Thyroid gland (tissue), 4 donors: ENCODE data around the gene RARA.

ENCODE experiments used
- CTCF ChIP-seq, 6 experiments: fragments of 200-600 bp in 3 of 6; fragments of 450-650 bp in 3 of 6; sonication (generic) in 3 of 6; IDR thresholded peaks; one replicate each; pipeline ENCODE4 v1.5.1; 2016 to 2019; ENCODE audit warnings: antibody characterized with exemption in 6 of 6, mild to moderate bottlenecking in 2 of 6, inconsistent platforms in 1 of 6, moderate library complexity in 1 of 6
- POLR2A ChIP-seq, 2 donors: fragments of 450-650 bp; IDR thresholded peaks; one replicate each; pipeline ENCODE4 v1.6.1; 2017; ENCODE audit warnings: antibody characterized with exemption in 2 of 2, mild to moderate bottlenecking in 2 of 2, moderate library complexity in 1 of 2

DNA sequence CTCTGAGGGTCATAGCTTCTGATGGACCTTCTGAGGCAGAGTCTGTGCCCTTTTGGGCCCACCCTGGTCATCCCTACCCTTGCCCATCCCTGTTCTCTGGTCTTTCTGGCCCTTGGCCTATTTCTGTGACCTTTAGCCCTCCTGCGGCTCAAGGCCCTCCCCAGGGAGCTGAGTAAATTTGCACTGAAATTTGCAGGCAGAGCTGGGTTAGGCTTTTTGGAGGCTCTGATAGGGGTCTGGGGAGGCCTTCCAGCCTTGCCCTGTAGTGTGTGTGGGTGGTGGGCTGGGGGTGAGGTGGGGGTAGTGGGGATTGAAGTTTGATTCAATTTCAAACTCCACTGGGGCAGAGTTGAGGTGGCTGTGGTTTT is 17.8 kb downstream of the RARA start:
- TF ChIP-seq CTCF (IDR thresholded peaks at IDR 0.05) (no peak), POLR2A (IDR thresholded peaks at IDR 0.05) (no peak)
